Motor neuron (in vitro differentiated cells): Measurements from ENCODE around the gene EPB41L2. TPM values are rescaled to one million over a fixed set of nuclear protein-coding genes. Genes with fewer than 3 reads are reported as not detected.
"Not testable (repeated sequence)": the region's sequence is repeated elsewhere in the genome, so short reads cannot be mapped to it uniquely, and the experiment has no call there.

Experiments
- ATAC-seq, 8 experiments: fragments of 200-7000 bp; cut with Tn5 transposase; replicated peaks in 6 of 8; 2 replicates each; pipeline ENCODE4 v1.8.0; 2021; ENCODE audit warnings: mild to moderate bottlenecking in 8 of 8, moderate library complexity in 8 of 8
- H3K27ac ChIP-seq, 2 donors: fragments of 250-450 bp; sonication (Bioruptor Pico); 2 replicates each; pipeline ENCODE4 v1.9.0; 2021; ENCODE audit warnings: antibody characterized with exemption in 2 of 2, mild to moderate bottlenecking in 2 of 2, moderate library complexity in 1 of 2
- H3K4me1 ChIP-seq, 2 donors: fragments of 250-450 bp; sonication (Bioruptor Pico); replicated peaks in 1 of 2; 2 replicates each; pipeline ENCODE4 v1.6.1; 2021; ENCODE audit warnings: antibody characterized with exemption in 2 of 2, mild to moderate bottlenecking in 2 of 2, moderate library complexity in 1 of 2
- H3K4me3 ChIP-seq, 5 donors: fragments of 250-450 bp; sonication (Bioruptor Pico); 2 replicates each; pipeline ENCODE4 v1.9.0; 2021; ENCODE audit warnings: antibody characterized with exemption in 5 of 5, mild to moderate bottlenecking in 5 of 5, moderate library complexity in 4 of 5
- WGBS, 10 experiments: fragments of 450-650 bp; shearing (Covaris generic); methylation state at CpG; one replicate each; pipeline ENCODE4 v1.0.0; 2022; 5-methylcytosine and 5-hydroxymethylcytosine counted together
- in situ Hi-C, 9 experiments: fragments of 400-800 bp; cut with MboI; loops; one replicate each; pipeline ENCODE4 v1.15.0; 2021; ENCODE audit warnings: low sequenced_read_pairs in 9 of 9, low pct_unique_long_range_greater_than_20kb in 2 of 9; ENCODE audit not compliant: unreplicated experiment in 9 of 9
- total RNA-seq, 8 experiments: library from RNA; unstranded; fragments of 300-600 nt; gene quantifications; 2 replicates each; pipeline versions ENCODE4 v1.2.3 to v1.2.4, GENCODE V29; 2022

Gene EPB41L2
- total RNA-seq, 8 experiments from 2014 or later, result 17.0 to 135 (median 34.5) TPM

- 65 to 100% (median 94%) methylated on average over 1 to 5 of the region's 5 CpGs; no CpG with 5 or more reads in 5 of the 10 experiments for WGBS, 10 experiments
- ATAC-seq, H3K4me3 ChIP-seq, H3K4me1 ChIP-seq, H3K27ac ChIP-seq, in situ Hi-C loops: not testable (repeated sequence)
Measured at GRCh38 chr6:130987539-130987938, 75.5 kb downstream of the EPB41L2 start.

DNA sequence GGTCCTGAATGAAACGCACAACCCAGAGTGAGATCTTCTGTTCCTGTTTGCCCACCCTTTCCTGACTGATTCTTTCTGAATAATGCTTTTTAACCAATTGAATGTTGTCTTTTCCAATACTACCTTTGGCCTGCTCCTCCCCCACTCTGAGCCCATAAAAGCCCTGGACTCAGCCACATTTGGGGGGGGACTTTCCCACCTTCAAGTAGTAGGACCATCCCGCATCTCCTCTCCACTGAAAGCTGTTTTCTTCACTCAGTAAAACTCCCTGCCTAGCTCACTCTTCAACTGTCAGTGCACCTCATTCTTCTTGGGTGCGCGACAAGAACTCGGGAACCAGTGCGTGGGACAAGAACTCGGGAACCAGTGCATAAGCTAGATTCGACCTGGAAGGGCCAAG is 77.9 kb downstream of the EPB41L2 start:
- no peak overlapping the region for H3K4me3 ChIP-seq
- H3K4me1 ChIP-seq, result no peaks in the 10 kb centered on the region
- in situ Hi-C loops, result no loop called here
- WGBS, 10 experiments, result 96 to 100% (median 100%) methylated on average over 1 to 7 of the region's 8 CpGs; no CpG with 5 or more reads in 3 of the 10 experiments
- ATAC-seq, result no peak
- no peak overlapping the region for H3K27ac ChIP-seq

DNA sequence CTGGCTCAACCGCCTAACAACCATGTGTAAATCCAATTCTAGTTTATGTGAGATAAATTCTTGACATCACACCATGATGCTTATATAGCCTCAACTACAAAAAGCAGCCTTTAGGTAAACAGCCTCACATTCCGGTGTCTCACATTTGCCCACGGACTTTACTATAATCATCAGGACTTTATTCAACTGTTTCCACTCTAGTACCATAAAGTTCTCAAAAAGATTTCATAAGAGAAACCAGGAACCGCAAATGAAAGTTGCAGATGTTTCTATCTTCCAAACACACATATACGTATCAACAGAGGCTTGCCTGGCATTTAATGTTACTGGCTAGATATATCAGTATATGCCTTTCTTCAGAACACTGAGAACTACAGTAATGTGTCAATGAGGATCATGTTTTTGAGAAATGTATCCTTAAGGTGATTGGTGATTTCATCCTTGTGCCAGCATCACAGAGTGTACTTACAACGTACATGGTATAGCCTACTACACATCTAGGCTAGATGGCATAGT is 80.0 kb downstream of the EPB41L2 start:
- H3K4me3 ChIP-seq, result no peak overlapping the region
- 50 to 93% (median 83%) methylated on average over 1 to 5 of the region's 6 CpGs for WGBS, 10 experiments
- in situ Hi-C loops, result no loop called here
- no peak overlapping the region for H3K27ac ChIP-seq
- H3K4me1 ChIP-seq, result no peaks in the 10 kb centered on the region
- ATAC-seq, result no peak

DNA sequence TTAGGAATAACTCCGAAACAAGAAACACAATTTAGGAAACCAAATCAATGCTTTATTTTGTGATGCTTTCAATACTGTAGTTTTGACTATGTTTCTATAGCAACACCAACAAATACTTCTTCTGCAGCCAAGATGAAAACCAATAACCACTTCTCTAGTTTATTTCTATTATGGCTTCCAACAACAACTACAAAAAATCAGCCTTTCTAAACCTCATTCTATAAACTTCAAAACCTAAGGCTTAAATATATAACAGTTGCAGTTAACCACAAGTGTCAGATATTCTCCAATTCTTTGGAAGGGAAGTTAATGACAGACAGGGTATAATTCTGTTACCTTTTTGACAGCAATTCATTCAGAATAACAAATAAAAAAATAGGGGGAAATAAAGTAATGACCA is 80.9 kb downstream of the EPB41L2 start:
- H3K4me3 ChIP-seq, result no peak overlapping the region
- in situ Hi-C loops, result no loop called here
- ATAC-seq, result no peak
- no peak overlapping the region for H3K27ac ChIP-seq
- 29 to 100% (median 95%) methylated on average over 1 of the region's 1 CpG for WGBS, 10 experiments
- H3K4me1 ChIP-seq, result no peaks in the 10 kb centered on the region

GRCh38 chr6:130981409-130981808 is 81.6 kb downstream of the EPB41L2 start:
- Histone ChIP-seq H3K27ac (no peak overlapping the region), H3K4me3 (no peak overlapping the region), H3K4me1 (no peaks in the 10 kb centered on the region)
- ATAC-seq, result peak in 1 of 8 experiments; percentile 68
- in situ Hi-C loops, result no loop called here

DNA sequence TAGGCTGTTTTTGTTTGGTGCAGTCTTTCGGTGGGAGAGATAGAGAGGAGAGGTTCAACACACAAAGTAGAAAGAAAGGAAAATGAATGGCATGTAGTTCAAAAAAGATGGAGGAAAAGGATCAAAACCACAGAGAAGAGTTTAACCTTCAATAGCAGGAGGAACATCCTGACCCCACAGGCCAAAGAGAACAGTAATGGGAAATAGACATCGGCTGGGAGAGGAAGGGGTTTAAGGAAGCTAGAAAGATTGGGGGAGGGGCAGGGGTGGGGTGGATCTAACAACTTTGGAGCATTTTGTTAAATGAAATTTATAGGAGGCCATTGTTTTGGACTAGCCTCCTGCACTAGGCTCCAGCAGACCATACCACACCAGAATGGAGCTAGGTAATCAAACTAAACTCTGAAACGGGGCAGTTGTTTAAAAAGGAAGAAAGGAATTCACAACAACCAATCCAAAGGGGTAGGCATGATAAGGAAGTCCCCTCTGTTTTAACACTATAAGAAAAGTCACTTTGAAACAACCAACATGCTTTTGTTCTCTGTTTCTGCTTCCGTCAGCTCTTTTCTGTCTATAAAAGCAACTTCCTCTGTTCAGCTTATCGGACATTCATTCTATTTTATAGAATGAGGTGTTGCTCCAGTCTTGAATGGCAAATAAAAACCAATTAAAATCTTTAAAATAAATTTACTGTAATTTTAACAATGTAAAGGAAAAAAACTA is 82.6 kb downstream of the EPB41L2 start:
- in situ Hi-C loops, result no loop called here
- H3K4me1 ChIP-seq, result no peaks in the 10 kb centered on the region
- WGBS, 10 experiments, result 71 to 100% (median 97%) methylated on average over 1 to 4 of the region's 5 CpGs
- no peak overlapping the region for H3K4me3 ChIP-seq
- no peak overlapping the region for H3K27ac ChIP-seq
- ATAC-seq, result no peak

DNA sequence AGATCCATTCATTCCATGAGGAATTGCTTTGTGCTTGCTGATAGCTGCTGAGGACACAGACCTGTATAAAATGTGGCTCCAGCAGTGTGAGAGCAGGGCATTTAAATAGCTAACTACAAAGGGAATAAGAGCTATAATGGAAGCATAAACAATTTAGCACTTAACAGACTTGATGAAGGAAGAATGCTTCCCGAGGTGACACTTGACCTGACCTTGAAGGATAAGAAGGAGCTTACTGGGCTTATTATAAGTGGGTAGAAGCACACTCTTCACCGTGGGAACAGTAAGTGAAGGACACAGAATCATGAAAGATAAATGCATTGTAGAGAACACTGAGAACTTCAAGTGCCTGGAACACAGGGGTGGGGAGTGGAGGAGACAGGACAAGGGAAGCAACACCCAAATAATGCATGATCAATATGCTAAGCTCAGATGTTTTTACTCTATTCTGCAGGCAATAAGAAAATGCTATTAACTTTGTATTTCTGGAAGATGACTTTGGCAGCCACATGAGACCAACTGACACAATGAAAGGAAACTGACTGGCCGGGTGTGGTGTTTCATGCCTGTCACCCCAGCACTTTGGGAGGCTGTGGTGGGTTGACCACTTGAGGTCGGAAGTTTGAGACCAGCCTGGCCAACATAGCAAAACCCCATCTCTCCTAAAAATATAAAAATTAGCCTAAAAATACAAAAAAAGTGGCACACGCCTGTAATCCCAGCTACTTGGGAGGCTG is 84.2 kb downstream of the EPB41L2 start:
- in situ Hi-C loops, result no loop called here
- no peak overlapping the region for H3K4me3 ChIP-seq
- H3K4me1 ChIP-seq, result no peaks in the 10 kb centered on the region
- no peak overlapping the region for H3K27ac ChIP-seq
- peak in 1 of 8 experiments; percentile 22 for ATAC-seq
- WGBS, 10 experiments, result 57 to 100% (median 83%) methylated on average over 1 to 5 of the region's 5 CpGs; no CpG with 5 or more reads in 1 of the 10 experiments

- 83 to 100% (median 92%) methylated on average over 1 of the region's 1 CpG; no CpG with 5 or more reads in 7 of the 10 experiments for WGBS, 10 experiments
- no peak overlapping the region for H3K4me3 ChIP-seq
- H3K4me1 ChIP-seq, result no peaks in the 10 kb centered on the region
- in situ Hi-C loops, result no loop called here
- no peak for ATAC-seq
- H3K27ac ChIP-seq, result no peak overlapping the region
Measured at GRCh38 chr6:130978180-130978579, 84.9 kb downstream of the EPB41L2 start.

GRCh38 chr6:130975325-130975724 is 87.7 kb downstream of the EPB41L2 start:
- H3K27ac ChIP-seq, result no peak overlapping the region
- in situ Hi-C loops, result no loop called here
- H3K4me3 ChIP-seq, result no peak overlapping the region
- H3K4me1 ChIP-seq, result no peaks in the 10 kb centered on the region
- no peak for ATAC-seq

- H3K27ac ChIP-seq, result no peak overlapping the region
- no peaks in the 10 kb centered on the region for H3K4me1 ChIP-seq
- no peak overlapping the region for H3K4me3 ChIP-seq
- in situ Hi-C loops, result no loop called here
- WGBS, 10 experiments, result 81 to 100% (median 96%) methylated on average over 1 to 3 of the region's 3 CpGs; no CpG with 5 or more reads in 2 of the 10 experiments
- no peak for ATAC-seq
Measured at GRCh38 chr6:130973521-130974277, 89.3 kb downstream of the EPB41L2 start.

DNA sequence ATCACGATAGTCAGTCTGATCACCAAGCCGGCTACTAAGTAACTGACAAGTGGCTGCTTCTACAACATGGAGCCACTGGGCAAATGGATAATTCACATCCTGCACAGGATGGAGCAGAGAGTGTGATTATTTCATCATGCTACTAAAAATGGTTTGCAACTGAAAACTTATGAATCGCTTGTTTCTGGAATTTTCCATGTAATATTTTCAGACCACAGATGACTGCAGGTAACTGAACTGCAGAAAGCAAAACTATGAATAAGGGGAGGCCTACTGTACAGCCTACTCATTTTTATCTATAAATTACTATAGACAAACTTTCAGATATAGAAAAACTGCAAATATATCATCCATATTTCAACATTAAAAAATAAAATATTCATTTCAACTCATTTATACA is 91.5 kb downstream of the EPB41L2 start:
- in situ Hi-C loops, result no loop called here
- WGBS, 10 experiments, result 80 to 100% (median 100%) methylated on average over 1 to 3 of the region's 3 CpGs; no CpG with 5 or more reads in 1 of the 10 experiments
- ATAC-seq, result no peak
- Histone ChIP-seq H3K27ac (no peak overlapping the region), H3K4me3 (no peak overlapping the region), H3K4me1 (peaks cover 6 to 9% of the 10 kb centered on the region in 2 donors)

GRCh38 chr6:130970839-130971410 is 92.1 kb downstream of the EPB41L2 start:
- 78 to 100% (median 95%) methylated on average over 2 to 9 of the region's 9 CpGs for WGBS, 10 experiments
- Histone ChIP-seq H3K4me1 (peaks cover 6 to 9% of the 10 kb centered on the region in 2 donors), H3K27ac (no peak overlapping the region), H3K4me3 (no peak overlapping the region)
- ATAC-seq, result no peak
- in situ Hi-C loops, result no loop called here
